ENCODE data around the gene PKHD1. TPM values are rescaled to one million over a fixed set of nuclear protein-coding genes. Genes with fewer than 3 reads are reported as not detected.

Gene PKHD1
- total RNA-seq, 1 experiment from 2014 or later = 0.43 TPM

GRCh38 chr6:51600514-51600913 is 486.9 kb downstream of the PKHD1 start:
- H3K27ac ChIP-seq (ENCODE audit: low read depth, low read length, poor library complexity, severe bottlenecking) = no peak overlapping the region
- H3K4me1 ChIP-seq (ENCODE audit: insufficient read depth, low read length, poor library complexity, severe bottlenecking) = no peaks in the 10 kb centered on the region
- H3K4me3 ChIP-seq (ENCODE audit: low read depth, low read length, poor library complexity, severe bottlenecking) = no peak overlapping the region
- ChIA-PET POLR2A (ENCODE audit: low non-redundant PET) (no interaction called here), CTCF (no interaction called here)
- intact Hi-C loops (cut with micrococcal nuclease; ENCODE audit: unreplicated experiment) = no loop called here
- H3K9me3 ChIP-seq (ENCODE audit: low read depth, low read length, poor library complexity, severe bottlenecking) = no peaks in the 10 kb centered on the region
- no peak for TF ChIP-seq CTCF (conservative IDR thresholded peaks at IDR 0.05; ENCODE audit: low read depth, low read length)
- TF ChIP-seq EZH2 (IDR thresholded peaks at IDR 0.05; ENCODE audit: borderline replicate concordance, low read depth, low read length, poor library complexity, severe bottlenecking) = no peak
- no TSS peak for BruUV-seq (replicated peaks)
- DNase-seq (ENCODE audit: low spot score) = no peak
- H3K36me3 ChIP-seq (ENCODE audit: insufficient read depth, low read length, poor library complexity, severe bottlenecking) = no peaks in the 10 kb centered on the region
- H3K27me3 ChIP-seq (replicated peaks; ENCODE audit: insufficient read depth, low read depth, low read length, poor library complexity) = peaks cover 8% of the 10 kb centered on the region

- no peaks in the 10 kb centered on the region for H3K36me3 ChIP-seq (ENCODE audit: insufficient read depth, low read length, poor library complexity, severe bottlenecking)
- no peak overlapping the region for H3K27ac ChIP-seq (ENCODE audit: low read depth, low read length, poor library complexity, severe bottlenecking)
- no peak for DNase-seq (ENCODE audit: low spot score)
- H3K4me3 ChIP-seq (ENCODE audit: low read depth, low read length, poor library complexity, severe bottlenecking) = no peak overlapping the region
- no peaks in the 10 kb centered on the region for H3K4me1 ChIP-seq (ENCODE audit: insufficient read depth, low read length, poor library complexity, severe bottlenecking)
- intact Hi-C loops (cut with micrococcal nuclease; ENCODE audit: unreplicated experiment) = no loop called here
- ChIA-PET POLR2A (ENCODE audit: low non-redundant PET) (no interaction called here), CTCF (no interaction called here)
- H3K9me3 ChIP-seq (ENCODE audit: low read depth, low read length, poor library complexity, severe bottlenecking) = no peaks in the 10 kb centered on the region
- no TSS peak for BruUV-seq (replicated peaks)
- H3K27me3 ChIP-seq (replicated peaks; ENCODE audit: insufficient read depth, low read depth, low read length, poor library complexity) = peaks cover 8% of the 10 kb centered on the region
- TF ChIP-seq EZH2 (IDR thresholded peaks at IDR 0.05; ENCODE audit: borderline replicate concordance, low read depth, low read length, poor library complexity, severe bottlenecking) = no peak
- TF ChIP-seq CTCF (conservative IDR thresholded peaks at IDR 0.05; ENCODE audit: low read depth, low read length) = no peak
These were observed 489.2 kb downstream of the PKHD1 start for GRCh38 chr6:51598171-51598570.

- Histone ChIP-seq H3K36me3 (ENCODE audit: insufficient read depth, low read length, poor library complexity, severe bottlenecking) (no peaks in the 10 kb centered on the region), H3K4me3 (ENCODE audit: low read depth, low read length, poor library complexity, severe bottlenecking) (no peak overlapping the region), H3K9me3 (ENCODE audit: low read depth, low read length, poor library complexity, severe bottlenecking) (no peaks in the 10 kb centered on the region), H3K27ac (ENCODE audit: low read depth, low read length, poor library complexity, severe bottlenecking) (no peak overlapping the region), H3K4me1 (ENCODE audit: insufficient read depth, low read length, poor library complexity, severe bottlenecking) (no peaks in the 10 kb centered on the region), H3K27me3 (replicated peaks; ENCODE audit: insufficient read depth, low read depth, low read length, poor library complexity) (no peaks in the 10 kb centered on the region)
- TF ChIP-seq CTCF (conservative IDR thresholded peaks at IDR 0.05; ENCODE audit: low read depth, low read length) = no peak
- TF ChIP-seq EZH2 (IDR thresholded peaks at IDR 0.05; ENCODE audit: borderline replicate concordance, low read depth, low read length, poor library complexity, severe bottlenecking) = no peak
- ChIA-PET POLR2A (ENCODE audit: low non-redundant PET) (no interaction called here), CTCF (no interaction called here)
- intact Hi-C loops (cut with micrococcal nuclease; ENCODE audit: unreplicated experiment) = no loop called here
- no TSS peak for BruUV-seq (replicated peaks)
- DNase-seq (ENCODE audit: low spot score) = no peak
These were observed 492.4 kb downstream of the PKHD1 start for GRCh38 chr6:51594981-51595380.
